HG02938 (cell line): ENCODE measurements around the gene SULT1E1.

Experiments used
- ATAC-seq: cut with Tn5 transposase; IDR thresholded peaks from one replicate; pipeline ENCODE4 v1.9.1; 2021; ENCODE audit warnings: mild to moderate bottlenecking, moderate library complexity; ENCODE audit not compliant: unreplicated experiment

Gene SULT1E1

GRCh38 chr4:69811166-69811565 lies 48.8 kb downstream of the SULT1E1 start:
- no peak for ATAC-seq

GRCh38 chr4:69800599-69800998 lies 59.3 kb downstream of the SULT1E1 start:
- ATAC-seq, result no peak

GRCh38 chr4:69799337-69799736 lies 60.6 kb downstream of the SULT1E1 start:
- ATAC-seq, result no peak

GRCh38 chr4:69793732-69794131 lies 66.2 kb downstream of the SULT1E1 start:
- no peak for ATAC-seq
